HG03175 (cell line): ENCODE measurements around the gene COL4A3.

Experiments used
- ATAC-seq: cut with Tn5 transposase; IDR thresholded peaks from one replicate; pipeline ENCODE4 v1.9.1; 2021; ENCODE audit warnings: mild to moderate bottlenecking, moderate library complexity; ENCODE audit not compliant: unreplicated experiment

COL4A3 gene

DNA sequence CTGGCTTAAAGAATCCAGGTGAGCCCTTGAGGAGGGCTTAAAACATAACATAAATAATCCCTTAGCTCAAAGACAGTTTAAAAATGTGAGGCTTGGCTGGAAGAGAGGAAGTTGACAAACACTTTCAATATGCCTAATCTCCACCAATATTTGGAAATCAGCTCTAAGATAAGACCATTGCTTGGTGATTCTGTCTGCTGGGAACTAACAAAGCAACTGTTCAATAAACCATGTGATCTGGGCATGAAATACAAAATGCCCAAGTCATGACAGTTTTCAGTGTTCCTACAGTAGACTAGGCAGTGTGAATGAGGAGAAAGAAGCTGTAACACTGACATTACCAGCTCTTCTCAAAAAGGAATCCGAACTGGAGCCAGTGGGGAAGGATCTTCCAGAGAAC is 171.3 kb downstream of the COL4A3 start:
- ATAC-seq = no peak

- no peak for ATAC-seq
Observed at GRCh38 chr2:227337442-227337841, 173.0 kb downstream of the COL4A3 start.

- ATAC-seq = no peak
Observed at GRCh38 chr2:227339098-227339599, 174.7 kb downstream of the COL4A3 start.

DNA sequence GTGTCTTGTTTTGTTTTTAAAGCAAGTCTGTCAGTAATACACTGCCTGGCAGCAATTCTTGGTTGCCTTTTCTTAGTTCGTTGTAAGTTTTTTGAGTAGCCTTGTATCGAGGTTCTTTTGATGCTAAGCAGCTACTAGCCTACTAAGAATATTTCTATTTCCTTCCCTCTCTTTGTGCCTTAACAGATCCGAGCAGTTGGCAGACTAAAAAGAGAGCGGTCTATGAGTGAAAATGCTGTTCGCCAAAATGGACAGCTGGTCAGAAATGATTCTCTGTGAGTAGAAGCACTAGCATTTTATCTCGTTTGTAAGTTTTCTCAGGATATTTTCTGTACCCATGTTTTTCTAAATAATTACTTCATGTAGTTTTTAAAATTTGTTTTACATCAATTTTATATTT is 175.7 kb downstream of the COL4A3 start:
- ATAC-seq = no peak

DNA sequence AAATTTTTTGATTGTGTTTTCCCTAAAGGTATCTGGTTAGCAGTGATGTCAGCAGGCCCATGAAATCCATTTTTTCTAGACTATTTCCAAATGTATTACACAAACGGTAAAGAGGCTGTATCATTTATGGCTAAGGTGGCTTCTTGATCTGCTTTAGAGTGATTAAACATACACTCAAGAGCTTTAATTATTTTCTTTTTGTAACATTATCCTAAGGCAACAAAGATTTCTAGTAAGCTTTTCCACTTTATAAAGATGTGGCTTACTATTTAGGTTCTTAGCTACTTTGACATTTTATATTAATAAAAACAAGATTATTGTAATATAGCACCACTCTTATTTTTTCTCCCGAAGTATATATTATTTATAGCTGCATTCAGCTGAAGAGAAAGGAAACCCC is 177.1 kb downstream of the COL4A3 start:
- ATAC-seq = no peak

DNA sequence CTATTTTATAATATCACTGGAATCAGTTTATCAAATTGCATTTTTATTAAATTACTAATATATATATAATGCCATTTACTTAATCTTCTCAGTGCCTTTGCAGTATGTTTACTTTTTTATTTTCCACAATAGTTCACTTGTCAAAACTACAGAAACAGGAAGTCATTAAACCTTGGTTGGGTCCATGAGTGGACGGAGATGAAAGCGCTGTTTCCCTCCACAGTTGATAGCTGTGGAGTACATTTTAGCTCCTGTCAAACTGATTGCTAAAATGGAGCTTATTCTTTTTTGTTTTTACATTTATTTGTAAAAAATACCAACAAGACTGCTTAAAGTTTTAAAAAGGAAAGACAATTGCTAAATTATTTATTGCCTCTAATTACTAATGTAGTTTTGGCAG is 179.8 kb downstream of the COL4A3 start:
- ATAC-seq = no peak

- no peak for ATAC-seq
Observed at GRCh38 chr2:227347117-227347516, 182.7 kb downstream of the COL4A3 start.

- ATAC-seq = no peak
Observed at GRCh38 chr2:227348324-227348723, 183.9 kb downstream of the COL4A3 start.

DNA sequence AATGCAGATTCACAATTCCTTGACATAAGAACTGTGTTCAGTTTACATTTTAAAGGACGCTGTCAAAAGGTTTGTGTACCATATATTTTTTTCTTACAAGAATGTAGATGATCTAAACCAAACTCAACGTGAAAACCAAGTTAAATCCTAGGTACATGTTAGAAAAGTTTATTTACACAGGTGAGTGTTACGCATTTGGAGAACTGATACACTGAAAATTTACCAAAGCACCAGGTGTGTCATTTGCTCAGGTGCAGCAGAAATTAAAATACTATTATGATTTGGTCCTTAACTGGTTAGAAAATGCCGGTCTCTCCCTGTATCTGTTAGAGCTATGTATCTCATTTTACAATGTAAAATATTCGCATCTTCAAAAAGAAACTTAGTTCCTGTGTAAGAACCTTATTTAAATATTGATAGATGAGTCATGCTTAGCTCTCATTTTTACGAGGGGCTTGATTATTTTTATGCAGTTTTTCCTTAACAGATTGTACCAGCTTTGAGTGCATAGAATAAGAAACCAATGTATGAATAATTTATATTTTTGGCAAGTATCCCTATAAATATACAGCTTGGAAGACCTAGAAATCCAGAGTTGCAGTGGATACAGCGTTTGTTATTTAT is 185.7 kb downstream of the COL4A3 start:
- ATAC-seq = no peak

DNA sequence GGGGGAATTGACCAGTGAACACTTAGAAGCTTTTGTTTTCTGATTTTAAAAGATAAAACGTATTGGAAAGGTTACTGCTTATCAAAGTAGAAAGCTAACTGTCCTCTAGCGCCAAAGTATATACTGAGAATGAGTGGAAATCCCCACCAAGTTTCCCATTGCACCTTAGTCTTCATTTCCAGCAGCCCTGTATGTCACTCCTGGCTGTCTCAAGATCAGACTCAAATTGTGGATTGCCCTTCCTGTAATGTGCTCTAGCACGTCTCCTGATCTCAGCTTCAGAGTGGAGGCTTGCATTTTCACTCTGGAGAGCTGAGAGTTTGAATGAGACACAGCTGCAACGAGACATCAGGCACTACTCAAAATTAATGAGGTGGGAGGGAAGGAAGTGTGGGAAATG is 187.2 kb downstream of the COL4A3 start:
- ATAC-seq = no peak

DNA sequence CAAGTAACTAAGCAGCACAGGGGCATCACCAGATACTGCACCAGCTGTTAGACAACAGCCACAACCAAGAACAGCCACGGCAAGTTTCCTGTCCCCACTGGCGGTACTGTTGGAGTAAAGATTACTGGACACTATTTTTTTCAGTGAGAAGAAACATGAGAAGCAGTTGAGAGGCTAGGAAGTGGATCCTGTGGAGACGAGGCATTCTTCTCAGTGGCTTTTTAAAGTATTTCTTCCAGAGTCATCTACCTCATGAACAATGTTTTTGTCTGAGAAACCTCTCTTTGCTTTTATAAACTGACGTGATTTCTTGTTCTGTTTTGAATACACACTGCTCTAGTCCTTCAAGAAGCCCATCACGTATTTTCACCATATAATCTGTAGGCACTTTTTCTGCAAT is 195.9 kb downstream of the COL4A3 start:
- ATAC-seq = no peak

- ATAC-seq = no peak
Observed at GRCh38 chr2:227363756-227364155, 199.3 kb downstream of the COL4A3 start.
